OCI-LY1 (cell line): Measurements from ENCODE around the gene C17orf50.

ENCODE experiments used
- EZH2 ChIP-seq: fragments of 200-600 bp; sonication (generic), shearing (Covaris generic); IDR thresholded peaks from 2 replicates; pipeline ENCODE4 v1.8.0; 2017; ENCODE audit warnings: borderline replicate concordance, mixed run types, mild to moderate bottlenecking, antibody characterized with exemption, low read length, moderate library complexity, mixed read lengths
- TF ChIP-seq, protein P1 (sequence below): fragments of 200-600 bp; sonication (generic), shearing (Covaris generic); IDR thresholded peaks from 2 replicates; pipeline ENCODE4 v1.5.1; 2017; ENCODE audit warnings: mild to moderate bottlenecking, antibody characterized with exemption, low read length, moderate library complexity, mixed read lengths

DNA sequence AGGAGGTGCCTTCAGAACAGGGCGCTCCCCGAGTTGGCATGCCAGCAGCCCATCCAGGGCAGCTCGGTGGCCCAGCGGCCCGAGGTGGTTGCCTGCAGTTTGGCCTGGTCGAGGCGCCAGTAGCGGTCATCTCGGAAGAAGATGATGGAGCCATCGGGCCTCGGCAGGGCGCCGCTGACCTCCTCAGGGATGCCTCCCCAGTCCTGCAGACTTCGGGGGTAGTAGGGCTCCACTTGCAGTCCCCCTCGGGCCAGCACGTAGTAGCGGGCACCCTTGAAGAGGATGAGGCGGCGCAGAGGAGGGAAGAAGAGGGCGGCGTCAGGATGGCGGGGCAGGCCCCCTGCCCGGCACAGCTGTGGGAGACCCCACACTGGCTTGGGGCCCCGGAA, 5.8 kb downstream of the C17orf50 start:
- TF ChIP-seq, protein P1, sequence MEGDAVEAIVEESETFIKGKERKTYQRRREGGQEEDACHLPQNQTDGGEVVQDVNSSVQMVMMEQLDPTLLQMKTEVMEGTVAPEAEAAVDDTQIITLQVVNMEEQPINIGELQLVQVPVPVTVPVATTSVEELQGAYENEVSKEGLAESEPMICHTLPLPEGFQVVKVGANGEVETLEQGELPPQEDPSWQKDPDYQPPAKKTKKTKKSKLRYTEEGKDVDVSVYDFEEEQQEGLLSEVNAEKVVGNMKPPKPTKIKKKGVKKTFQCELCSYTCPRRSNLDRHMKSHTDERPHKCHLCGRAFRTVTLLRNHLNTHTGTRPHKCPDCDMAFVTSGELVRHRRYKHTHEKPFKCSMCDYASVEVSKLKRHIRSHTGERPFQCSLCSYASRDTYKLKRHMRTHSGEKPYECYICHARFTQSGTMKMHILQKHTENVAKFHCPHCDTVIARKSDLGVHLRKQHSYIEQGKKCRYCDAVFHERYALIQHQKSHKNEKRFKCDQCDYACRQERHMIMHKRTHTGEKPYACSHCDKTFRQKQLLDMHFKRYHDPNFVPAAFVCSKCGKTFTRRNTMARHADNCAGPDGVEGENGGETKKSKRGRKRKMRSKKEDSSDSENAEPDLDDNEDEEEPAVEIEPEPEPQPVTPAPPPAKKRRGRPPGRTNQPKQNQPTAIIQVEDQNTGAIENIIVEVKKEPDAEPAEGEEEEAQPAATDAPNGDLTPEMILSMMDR: no peak
- no peak for TF ChIP-seq EZH2
